HepG2 (cell line): ENCODE measurements around the gene SP5. TPM values are rescaled to one million over a fixed set of nuclear protein-coding genes. Genes with fewer than 3 reads are reported as not detected.

Experiments
- ATF3 ChIP-seq: sonication (generic); formaldehyde crosslinking; IDR thresholded peaks from 2 replicates; pipeline ENCODE4 v1.4.0; 2020; ENCODE audit warnings: missing genetic modification reagents
- CAMTA2 ChIP-seq: sonication (generic); formaldehyde crosslinking; IDR thresholded peaks from 2 replicates; pipeline ENCODE4 v1.4.0; 2020; ENCODE audit warnings: mild to moderate bottlenecking, missing genetic modification reagents, borderline replicate concordance
- FLYWCH1 ChIP-seq: sonication (generic); formaldehyde crosslinking; IDR thresholded peaks from 2 replicates; pipeline ENCODE4 v1.8.1; 2023; ENCODE audit warnings: mild to moderate bottlenecking, missing genetic modification reagents
- FOXP1 ChIP-seq, 2 experiments: fragments of 450-650 bp in 1 of 2; IDR thresholded peaks; 2 replicates each; pipeline ENCODE4 v1.6.1; 2017 to 2018; ENCODE audit warnings: antibody characterized with exemption in 1 of 2
- GATAD2A ChIP-seq: IDR thresholded peaks from 2 replicates; pipeline ENCODE4 v1.6.1; 2016
- GFI1 ChIP-seq: sonication (generic); formaldehyde crosslinking; IDR thresholded peaks from 2 replicates; pipeline ENCODE4 v1.5.0; 2020; ENCODE audit warnings: missing genetic modification reagents, mild to moderate bottlenecking, borderline replicate concordance
- HDAC2 ChIP-seq: sonication (generic); formaldehyde crosslinking; IDR thresholded peaks from 2 replicates; pipeline ENCODE4 v1.4.0; 2020; ENCODE audit warnings: missing genetic modification reagents
- JARID2 ChIP-seq: sonication (generic); formaldehyde crosslinking; IDR thresholded peaks from 2 replicates; pipeline ENCODE4 v1.8.1; 2023; ENCODE audit warnings: missing genetic modification reagents, inconsistent platforms; ENCODE audit not compliant: insufficient replicate concordance
- KMT2A ChIP-seq: sonication (generic); formaldehyde crosslinking; IDR thresholded peaks from 2 replicates; pipeline ENCODE4 v1.4.0; 2020; ENCODE audit warnings: missing genetic modification reagents
- MBNL3 ChIP-seq: fragments of 250-450 bp; sonication (Bioruptor Pico); conservative IDR thresholded peaks from 2 replicates; pipeline ENCODE4 v1.8.0; 2022; ENCODE audit warnings: mild to moderate bottlenecking, inconsistent platforms
- MXI1 ChIP-seq: IDR thresholded peaks from 3 replicates; pipeline ENCODE4 v1.6.1; 2012; ENCODE audit warnings: low read depth, low read length, inconsistent platforms, borderline replicate concordance
- NR2F6 ChIP-seq, 2 experiments: IDR thresholded peaks; 2 replicates each; pipeline ENCODE4 v1.6.1; 2016; ENCODE audit warnings: antibody characterized with exemption in 1 of 2, mild to moderate bottlenecking in 1 of 2
- RAD51 ChIP-seq: fragments of 450-650 bp; IDR thresholded peaks from 2 replicates; pipeline ENCODE4 v1.6.1; 2016; ENCODE audit warnings: borderline replicate concordance
- ZBTB20 ChIP-seq: sonication (generic); formaldehyde crosslinking; IDR thresholded peaks from 2 replicates; pipeline ENCODE4 v1.8.1; 2023; ENCODE audit warnings: missing genetic modification reagents, low read depth, mild to moderate bottlenecking, borderline replicate concordance
- ZBTB4 ChIP-seq: sonication (generic); formaldehyde crosslinking; IDR thresholded peaks from 2 replicates; pipeline ENCODE4 v1.4.0; 2020; ENCODE audit warnings: missing genetic modification reagents, mild to moderate bottlenecking, borderline replicate concordance
- ZNF160 ChIP-seq: sonication (generic); formaldehyde crosslinking; IDR thresholded peaks from 2 replicates; pipeline ENCODE4 v1.8.0; 2022; ENCODE audit warnings: mild to moderate bottlenecking, inconsistent platforms, missing genetic modification reagents
- ZNF331 ChIP-seq: sonication (generic); formaldehyde crosslinking; IDR thresholded peaks from 2 replicates; pipeline ENCODE4 v1.4.0; 2020; ENCODE audit warnings: missing genetic modification reagents
- ZNF501 ChIP-seq: sonication (generic); formaldehyde crosslinking; IDR thresholded peaks from 2 replicates; pipeline ENCODE4 v1.5.1; 2020; ENCODE audit warnings: mild to moderate bottlenecking, moderate library complexity, missing genetic modification reagents
- ZNF576 ChIP-seq: sonication (generic); formaldehyde crosslinking; IDR thresholded peaks from 2 replicates; pipeline ENCODE4 v1.4.0; 2020; ENCODE audit warnings: mild to moderate bottlenecking, missing genetic modification reagents
- polyA plus RNA-seq, 8 experiments: library from polyadenylated mRNA; depleted of rRNA in 3 of 8; stranded (reverse) in 7 of 8; unstranded in 1 of 8; fragments of >200 nt; fragmentation: Illumina TruSeq in 4 of 8; extraction: Trizol in 4 of 8; gene quantifications; 2 replicates each; pipeline versions ENCODE4 v1.2.1 to v1.2.3, GENCODE V29; 2011 to 2016; ENCODE audit warnings: low read depth in 4 of 8, missing spikeins in 1 of 8, mixed read lengths in 1 of 8; ENCODE audit not compliant: insufficient read depth in 1 of 8
- total RNA-seq, 5 experiments: library from RNA; depleted of rRNA; stranded (reverse); fragments of >200 nt; fragmentation: Illumina TruSeq; extraction: Trizol; gene quantifications; 2 replicates each; pipeline ENCODE4 v1.2.3, GENCODE V29; 2016; ENCODE audit warnings: low read depth in 1 of 5
- TF ChIP-seq, protein P1 (sequence below): sonication (generic); formaldehyde crosslinking; IDR thresholded peaks from 2 replicates; pipeline ENCODE4 v1.4.0; 2020; ENCODE audit warnings: missing genetic modification reagents
- TF ChIP-seq, protein P2 (sequence below): sonication (generic); formaldehyde crosslinking; IDR thresholded peaks from 2 replicates; pipeline ENCODE4 v1.5.0; 2020; ENCODE audit warnings: mild to moderate bottlenecking, missing genetic modification reagents

SP5 gene
- total and polyA plus RNA-seq, 2 of the 13 experiments (the other 11 are each of a cell fraction or from before 2014, with no cell fraction given), result 50.8 to 119 TPM

DNA sequence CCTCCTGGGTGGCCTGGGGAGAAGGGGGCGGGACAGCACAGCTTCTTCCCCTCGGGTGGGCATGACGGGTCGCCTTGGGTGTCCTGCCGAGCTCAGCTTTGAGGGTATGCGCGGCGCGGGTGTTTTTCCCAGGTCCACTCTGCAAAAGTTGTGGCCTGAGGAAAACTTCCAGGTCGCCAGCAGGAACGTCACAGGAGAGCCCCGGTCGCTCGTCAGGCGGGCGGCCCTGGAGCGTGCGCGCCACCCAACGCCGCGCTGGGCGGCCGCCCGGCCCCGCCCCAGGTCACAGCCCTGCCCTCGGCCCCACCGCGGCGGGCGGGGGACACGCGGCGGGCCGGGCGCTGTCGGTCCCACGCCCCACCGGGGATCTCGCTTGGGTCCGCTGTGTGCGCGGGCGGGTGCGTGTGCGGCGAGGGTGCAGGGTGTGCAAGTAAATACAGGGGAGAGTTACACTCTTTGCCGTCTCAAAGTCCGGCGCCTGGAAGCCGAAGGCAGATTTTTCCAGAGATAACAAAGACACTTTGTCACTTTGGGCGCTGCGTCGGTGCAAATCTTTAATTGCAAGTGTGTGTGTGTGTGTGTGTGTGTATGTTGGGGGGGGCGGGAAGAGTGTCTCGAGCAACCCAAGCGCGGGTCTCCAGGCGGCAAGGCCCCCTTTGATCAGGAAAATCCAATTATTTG is 616 bp upstream of the SP5 start (continued):
- 0 out of 2 replicates have a peak, but pooled peaks have one; percentile 51 for TF ChIP-seq ZNF576
- TF ChIP-seq GATAD2A, result peak; percentile 25
- no peak for TF ChIP-seq MBNL3
- peak; percentile 51; the same call in 1 of the 2 replicates for TF ChIP-seq ZNF331
- TF ChIP-seq ZNF160 (CRISPR knock-in tag), result peak; percentile 75; the same call in 1 of the 2 replicates
- TF ChIP-seq ATF3 (CRISPR knock-in tag), result 0 out of 2 replicates have a peak, but pooled peaks have one; percentile 10
- peak; percentile 78; the same call in 1 of the 2 replicates for TF ChIP-seq FLYWCH1 (CRISPR knock-in tag)
- TF ChIP-seq GFI1 (CRISPR knock-in tag), result peak; percentile 76
- TF ChIP-seq, protein P1, sequence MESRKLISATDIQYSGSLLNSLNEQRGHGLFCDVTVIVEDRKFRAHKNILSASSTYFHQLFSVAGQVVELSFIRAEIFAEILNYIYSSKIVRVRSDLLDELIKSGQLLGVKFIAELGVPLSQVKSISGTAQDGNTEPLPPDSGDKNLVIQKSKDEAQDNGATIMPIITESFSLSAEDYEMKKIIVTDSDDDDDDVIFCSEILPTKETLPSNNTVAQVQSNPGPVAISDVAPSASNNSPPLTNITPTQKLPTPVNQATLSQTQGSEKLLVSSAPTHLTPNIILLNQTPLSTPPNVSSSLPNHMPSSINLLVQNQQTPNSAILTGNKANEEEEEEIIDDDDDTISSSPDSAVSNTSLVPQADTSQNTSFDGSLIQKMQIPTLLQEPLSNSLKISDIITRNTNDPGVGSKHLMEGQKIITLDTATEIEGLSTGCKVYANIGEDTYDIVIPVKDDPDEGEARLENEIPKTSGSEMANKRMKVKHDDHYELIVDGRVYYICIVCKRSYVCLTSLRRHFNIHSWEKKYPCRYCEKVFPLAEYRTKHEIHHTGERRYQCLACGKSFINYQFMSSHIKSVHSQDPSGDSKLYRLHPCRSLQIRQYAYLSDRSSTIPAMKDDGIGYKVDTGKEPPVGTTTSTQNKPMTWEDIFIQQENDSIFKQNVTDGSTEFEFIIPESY (CRISPR knock-in tag), result peak; percentile 60; the same call in 1 of the 2 replicates
- peak; percentile 39; the same call in 1 of the 3 replicates for TF ChIP-seq MXI1
- TF ChIP-seq KMT2A (CRISPR knock-in tag), result peak; percentile 25; the same call in 1 of the 2 replicates
- peak; percentile 58; the same call in 1 of the 2 replicates for TF ChIP-seq CAMTA2 (CRISPR knock-in tag)
- TF ChIP-seq FOXP1 (IDR thresholded peaks at IDR 0.05), result peak; percentile 88
- no peak for TF ChIP-seq FOXP1 (CRISPR knock-in tag; IDR thresholded peaks at IDR 0.05)
- TF ChIP-seq, protein P2, sequence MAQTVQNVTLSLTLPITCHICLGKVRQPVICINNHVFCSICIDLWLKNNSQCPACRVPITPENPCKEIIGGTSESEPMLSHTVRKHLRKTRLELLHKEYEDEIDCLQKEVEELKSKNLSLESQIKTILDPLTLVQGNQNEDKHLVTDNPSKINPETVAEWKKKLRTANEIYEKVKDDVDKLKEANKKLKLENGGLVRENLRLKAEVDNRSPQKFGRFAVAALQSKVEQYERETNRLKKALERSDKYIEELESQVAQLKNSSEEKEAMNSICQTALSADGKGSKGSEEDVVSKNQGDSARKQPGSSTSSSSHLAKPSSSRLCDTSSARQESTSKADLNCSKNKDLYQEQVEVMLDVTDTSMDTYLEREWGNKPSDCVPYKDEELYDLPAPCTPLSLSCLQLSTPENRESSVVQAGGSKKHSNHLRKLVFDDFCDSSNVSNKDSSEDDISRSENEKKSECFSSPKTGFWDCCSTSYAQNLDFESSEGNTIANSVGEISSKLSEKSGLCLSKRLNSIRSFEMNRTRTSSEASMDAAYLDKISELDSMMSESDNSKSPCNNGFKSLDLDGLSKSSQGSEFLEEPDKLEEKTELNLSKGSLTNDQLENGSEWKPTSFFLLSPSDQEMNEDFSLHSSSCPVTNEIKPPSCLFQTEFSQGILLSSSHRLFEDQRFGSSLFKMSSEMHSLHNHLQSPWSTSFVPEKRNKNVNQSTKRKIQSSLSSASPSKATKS, result 0 out of 2 replicates have a peak, but pooled peaks have one; percentile 66
- no peak for TF ChIP-seq NR2F6 (IDR thresholded peaks at IDR 0.05)
- TF ChIP-seq NR2F6 (CRISPR knock-in tag; IDR thresholded peaks at IDR 0.05), result peak; percentile 54
- no peak for TF ChIP-seq JARID2 (CRISPR knock-in tag)
- 0 out of 2 replicates have a peak, but pooled peaks have one; percentile 90 for TF ChIP-seq ZBTB20 (CRISPR knock-in tag)
- TF ChIP-seq ZNF501 (CRISPR knock-in tag), result peak; percentile 30; the same call in 1 of the 2 replicates
- peak; percentile 34; the same call in 1 of the 2 replicates for TF ChIP-seq RAD51
- peak; percentile 22; the same call in 1 of the 2 replicates for TF ChIP-seq ZBTB4
- TF ChIP-seq HDAC2 (CRISPR knock-in tag), result peak; percentile 44; the same call in 1 of the 2 replicates
